Fibroblast of lung (primary cell): ENCODE results near the gene SLC1A7.

Experiments
- EZH2 ChIP-seq: IDR thresholded peaks from 2 replicates; pipeline ENCODE4 v1.5.1; 2012; ENCODE audit warnings: low read length, control low read depth, mild to moderate bottlenecking; ENCODE audit errors: missing control alignments
- TF ChIP-seq, protein P1 (sequence below), 2 donors: IDR thresholded peaks in 1 of 2; conservative IDR thresholded peaks in 1 of 2; 1 replicate in 1 of 2; 2 replicates in 1 of 2; pipeline ENCODE4 v1.5.1; 2011 to 2012; ENCODE audit warnings: low read length in 2 of 2, control low read depth in 1 of 2, inconsistent platforms in 1 of 2, low read depth in 1 of 2, mild to moderate bottlenecking in 1 of 2

DNA sequence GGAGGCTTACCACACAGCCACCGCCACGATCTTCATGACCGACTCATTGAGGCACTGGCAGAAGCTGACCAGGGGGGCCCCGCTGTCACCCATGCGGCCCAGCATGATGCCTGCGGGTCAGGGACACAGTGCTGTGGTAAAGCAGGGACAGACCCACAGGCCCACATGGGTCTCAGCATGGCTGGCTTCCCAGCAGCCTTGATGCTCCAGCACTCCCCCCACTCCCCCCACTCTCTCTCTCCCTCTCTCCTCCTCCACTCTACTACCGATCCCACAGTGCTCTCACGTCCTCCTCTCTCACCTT lies 49.0 kb downstream of the SLC1A7 start:
- TF ChIP-seq, protein P1, sequence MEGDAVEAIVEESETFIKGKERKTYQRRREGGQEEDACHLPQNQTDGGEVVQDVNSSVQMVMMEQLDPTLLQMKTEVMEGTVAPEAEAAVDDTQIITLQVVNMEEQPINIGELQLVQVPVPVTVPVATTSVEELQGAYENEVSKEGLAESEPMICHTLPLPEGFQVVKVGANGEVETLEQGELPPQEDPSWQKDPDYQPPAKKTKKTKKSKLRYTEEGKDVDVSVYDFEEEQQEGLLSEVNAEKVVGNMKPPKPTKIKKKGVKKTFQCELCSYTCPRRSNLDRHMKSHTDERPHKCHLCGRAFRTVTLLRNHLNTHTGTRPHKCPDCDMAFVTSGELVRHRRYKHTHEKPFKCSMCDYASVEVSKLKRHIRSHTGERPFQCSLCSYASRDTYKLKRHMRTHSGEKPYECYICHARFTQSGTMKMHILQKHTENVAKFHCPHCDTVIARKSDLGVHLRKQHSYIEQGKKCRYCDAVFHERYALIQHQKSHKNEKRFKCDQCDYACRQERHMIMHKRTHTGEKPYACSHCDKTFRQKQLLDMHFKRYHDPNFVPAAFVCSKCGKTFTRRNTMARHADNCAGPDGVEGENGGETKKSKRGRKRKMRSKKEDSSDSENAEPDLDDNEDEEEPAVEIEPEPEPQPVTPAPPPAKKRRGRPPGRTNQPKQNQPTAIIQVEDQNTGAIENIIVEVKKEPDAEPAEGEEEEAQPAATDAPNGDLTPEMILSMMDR (conservative IDR thresholded peaks at IDR 0.05 in 1 of 2, IDR thresholded peaks at IDR 0.05 in 1 of 2; ENCODE audit: low read depth in 1 of 2, low read length in 2 of 2) = no peak
- TF ChIP-seq EZH2 = no peak
